Nephron (organoid): ENCODE results near the gene PLEKHA7.

Experiments
- H3K27ac Mint-ChIP-seq, 3 experiments: 2 replicates each; pipeline ENCODE4 v1.8.0; 2020; ENCODE audit warnings: mixed read lengths in 3 of 3, mild to moderate bottlenecking in 2 of 3, moderate library complexity in 1 of 3
- H3K27me3 Mint-ChIP-seq: 2 replicates; pipeline ENCODE4 v1.8.0; 2021; ENCODE audit warnings: low read depth, mild to moderate bottlenecking, moderate library complexity, mixed read lengths
- H3K36me3 Mint-ChIP-seq: 2 replicates; pipeline ENCODE4 v1.8.0; 2020; ENCODE audit warnings: low read depth, mixed read lengths
- H3K4me1 Mint-ChIP-seq: 2 replicates; pipeline ENCODE4 v1.8.0; 2020; ENCODE audit warnings: mixed read lengths
- H3K4me3 Mint-ChIP-seq, 3 experiments: 2 replicates each; pipeline ENCODE4 v1.8.0; 2020; ENCODE audit warnings: mild to moderate bottlenecking in 3 of 3, mixed read lengths in 3 of 3, moderate library complexity in 2 of 3
- H3K9me3 Mint-ChIP-seq: 2 replicates; pipeline ENCODE4 v1.8.0; 2020; ENCODE audit warnings: mixed read lengths
- TF ChIP-seq, protein P1 (sequence below), 3 experiments: fragments of 200-600 bp; sonication (generic); IDR thresholded peaks; one replicate each; pipeline ENCODE4 v1.5.0; 2021; ENCODE audit warnings: antibody characterized with exemption in 3 of 3; ENCODE audit not compliant: unreplicated experiment in 3 of 3

PLEKHA7 gene

DNA sequence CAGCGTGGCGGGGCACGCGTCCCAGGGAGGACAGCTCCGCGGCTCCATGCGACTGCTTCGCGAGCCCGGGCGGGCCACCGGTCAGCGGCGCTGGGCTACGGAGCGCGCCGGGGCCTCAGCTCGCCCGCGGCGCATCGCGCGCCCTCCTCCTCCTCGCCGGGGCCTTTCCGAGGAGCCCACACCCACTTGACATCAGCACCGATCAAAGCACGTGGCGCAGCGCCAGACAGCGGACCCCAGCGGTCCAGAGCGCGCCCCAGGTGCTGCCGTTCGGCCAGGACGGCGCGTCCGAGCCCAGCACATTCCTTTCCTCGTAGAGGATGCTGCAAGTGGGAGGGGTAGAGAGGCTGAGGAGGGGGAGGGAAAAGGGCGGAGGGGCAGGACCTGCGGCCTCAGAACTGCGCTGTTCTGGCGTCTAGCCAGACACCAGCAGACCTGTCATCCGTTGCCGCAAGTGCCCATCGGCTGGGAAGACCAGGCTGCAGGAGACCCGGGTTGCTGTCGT is 88.6 kb downstream of the PLEKHA7 start:
- TF ChIP-seq, protein P1, sequence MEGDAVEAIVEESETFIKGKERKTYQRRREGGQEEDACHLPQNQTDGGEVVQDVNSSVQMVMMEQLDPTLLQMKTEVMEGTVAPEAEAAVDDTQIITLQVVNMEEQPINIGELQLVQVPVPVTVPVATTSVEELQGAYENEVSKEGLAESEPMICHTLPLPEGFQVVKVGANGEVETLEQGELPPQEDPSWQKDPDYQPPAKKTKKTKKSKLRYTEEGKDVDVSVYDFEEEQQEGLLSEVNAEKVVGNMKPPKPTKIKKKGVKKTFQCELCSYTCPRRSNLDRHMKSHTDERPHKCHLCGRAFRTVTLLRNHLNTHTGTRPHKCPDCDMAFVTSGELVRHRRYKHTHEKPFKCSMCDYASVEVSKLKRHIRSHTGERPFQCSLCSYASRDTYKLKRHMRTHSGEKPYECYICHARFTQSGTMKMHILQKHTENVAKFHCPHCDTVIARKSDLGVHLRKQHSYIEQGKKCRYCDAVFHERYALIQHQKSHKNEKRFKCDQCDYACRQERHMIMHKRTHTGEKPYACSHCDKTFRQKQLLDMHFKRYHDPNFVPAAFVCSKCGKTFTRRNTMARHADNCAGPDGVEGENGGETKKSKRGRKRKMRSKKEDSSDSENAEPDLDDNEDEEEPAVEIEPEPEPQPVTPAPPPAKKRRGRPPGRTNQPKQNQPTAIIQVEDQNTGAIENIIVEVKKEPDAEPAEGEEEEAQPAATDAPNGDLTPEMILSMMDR (IDR thresholded peaks at IDR 0.05; ENCODE audit: unreplicated experiment in 3 of 3): no peak
- no peaks in the 10 kb centered on the region for H3K9me3 Mint-ChIP-seq
- H3K4me1 Mint-ChIP-seq: peaks cover 10% of the 10 kb centered on the region
- H3K27me3 Mint-ChIP-seq: peaks cover 88% of the 10 kb centered on the region
- H3K36me3 Mint-ChIP-seq: no peaks in the 10 kb centered on the region
- peak overlapping the region; percentile 78 to 84 (median 80) for H3K4me3 Mint-ChIP-seq
- H3K27ac Mint-ChIP-seq: peak overlapping the region in 1 of 3 experiments; percentile 42

DNA sequence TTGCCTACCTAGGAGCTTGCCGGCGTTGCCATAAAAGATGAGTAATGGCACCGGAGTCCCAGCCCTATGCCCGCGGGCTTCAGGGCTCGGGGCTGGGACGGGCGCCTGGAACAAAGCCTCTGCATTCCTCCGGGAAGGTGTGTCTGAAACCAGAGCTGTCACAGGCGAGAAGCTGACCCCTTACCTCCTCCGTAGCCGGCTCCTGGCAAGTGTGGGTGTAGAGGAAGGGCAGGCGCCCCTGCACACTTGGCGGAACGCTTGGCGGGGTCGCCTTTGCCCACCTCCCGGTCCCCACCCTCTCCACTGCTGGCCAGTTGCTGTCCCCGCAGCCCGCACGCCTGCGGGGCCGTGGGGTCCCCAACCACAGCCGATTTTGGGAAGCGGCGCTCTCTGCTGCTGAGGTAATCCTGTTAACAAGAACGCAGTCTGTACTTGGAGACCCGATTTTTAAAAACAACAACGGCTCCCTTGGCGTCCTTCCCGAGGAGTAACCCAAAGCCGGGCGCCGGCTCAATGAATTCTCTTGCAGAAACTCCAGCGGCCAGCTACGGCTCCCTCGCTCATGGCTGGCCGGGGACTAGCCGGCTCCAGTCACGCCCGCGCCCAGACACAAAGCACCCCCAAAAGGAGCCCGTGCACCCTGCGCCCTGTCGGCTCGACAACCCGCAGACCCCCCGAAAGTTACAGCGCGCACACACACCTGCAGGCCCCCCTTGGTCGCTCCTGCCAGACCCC is 89.2 kb downstream of the PLEKHA7 start:
- TF ChIP-seq, protein P1 (IDR thresholded peaks at IDR 0.05; ENCODE audit: unreplicated experiment in 3 of 3): no peak
- peaks cover 10% of the 10 kb centered on the region for H3K4me1 Mint-ChIP-seq
- H3K36me3 Mint-ChIP-seq: no peaks in the 10 kb centered on the region
- no peaks in the 10 kb centered on the region for H3K9me3 Mint-ChIP-seq
- peak overlapping the region; percentile 80 to 84 (median 84) for H3K4me3 Mint-ChIP-seq
- H3K27me3 Mint-ChIP-seq: peaks cover 93% of the 10 kb centered on the region
- H3K27ac Mint-ChIP-seq: peak overlapping the region; percentile 16 to 59 (median 55)

DNA sequence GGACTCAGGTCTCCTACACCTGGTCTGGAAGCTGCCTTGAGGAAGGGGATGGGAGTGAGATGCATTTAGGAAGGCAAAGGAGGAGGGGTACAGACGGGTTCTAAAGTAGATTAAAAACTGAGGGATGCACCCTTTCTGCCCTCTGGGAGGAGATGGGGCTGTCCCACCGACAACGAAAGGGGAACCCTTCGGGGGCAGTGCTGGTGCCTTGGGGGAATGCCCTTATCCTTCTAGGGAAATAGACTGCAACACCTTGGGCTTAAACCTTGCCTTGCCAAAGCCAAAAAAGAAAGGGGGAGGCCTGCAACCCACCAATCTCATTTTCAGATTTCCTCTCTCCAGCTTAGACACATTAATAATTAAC is 89.8 kb downstream of the PLEKHA7 start:
- H3K27me3 Mint-ChIP-seq: peaks cover 95% of the 10 kb centered on the region
- peak overlapping the region; percentile 80 to 84 (median 84) for H3K4me3 Mint-ChIP-seq
- TF ChIP-seq, protein P1 (IDR thresholded peaks at IDR 0.05; ENCODE audit: unreplicated experiment in 3 of 3): no peak
- H3K4me1 Mint-ChIP-seq: peaks cover 10% of the 10 kb centered on the region
- no peaks in the 10 kb centered on the region for H3K36me3 Mint-ChIP-seq
- peak overlapping the region; percentile 13 to 55 (median 16) for H3K27ac Mint-ChIP-seq
- H3K9me3 Mint-ChIP-seq: no peaks in the 10 kb centered on the region

DNA sequence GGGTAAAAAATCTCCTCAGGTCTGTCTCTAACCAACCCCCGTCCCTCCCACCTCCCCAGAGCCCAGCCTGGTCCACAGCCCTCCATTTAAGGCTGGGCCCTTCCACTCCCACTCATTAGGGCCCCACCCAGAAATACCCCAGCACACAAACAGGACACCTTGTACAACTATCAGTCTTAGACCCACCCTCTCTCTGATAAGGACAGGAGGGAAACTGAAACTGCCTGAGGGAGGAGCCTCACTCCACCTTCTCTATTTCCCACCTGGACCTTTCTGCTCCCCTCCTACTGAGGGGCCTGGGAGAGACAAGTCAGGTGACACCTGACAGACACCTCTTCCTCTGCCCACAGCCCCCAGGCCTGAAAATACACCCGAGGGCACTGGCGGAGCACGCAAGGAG is 90.2 kb downstream of the PLEKHA7 start:
- peaks cover 94% of the 10 kb centered on the region for H3K27me3 Mint-ChIP-seq
- TF ChIP-seq, protein P1 (IDR thresholded peaks at IDR 0.05; ENCODE audit: unreplicated experiment in 3 of 3): no peak
- peak overlapping the region; percentile 16 to 55 (median 39) for H3K27ac Mint-ChIP-seq
- H3K9me3 Mint-ChIP-seq: no peaks in the 10 kb centered on the region
- peaks cover 10% of the 10 kb centered on the region for H3K4me1 Mint-ChIP-seq
- peak overlapping the region; percentile 80 to 84 (median 84) for H3K4me3 Mint-ChIP-seq
- H3K36me3 Mint-ChIP-seq: no peaks in the 10 kb centered on the region

DNA sequence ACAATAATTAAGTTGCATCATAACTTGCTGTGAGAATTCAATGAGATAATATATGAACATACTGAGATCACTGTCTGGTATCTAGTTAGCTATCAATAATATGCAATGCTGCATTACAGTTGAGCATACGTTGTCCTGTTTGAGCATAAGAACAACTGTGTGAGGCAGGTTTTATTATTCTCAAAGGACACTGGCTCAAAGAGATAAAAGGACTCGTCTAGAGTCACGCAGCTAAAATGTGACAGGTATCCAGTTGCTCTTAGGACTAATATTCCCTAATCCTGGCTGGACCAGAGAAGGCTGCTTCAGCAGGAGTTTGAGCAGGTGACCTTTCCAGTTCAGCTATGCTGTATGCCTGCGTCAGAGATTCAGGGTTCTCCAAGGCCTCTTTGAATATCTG is 92.5 kb downstream of the PLEKHA7 start:
- H3K9me3 Mint-ChIP-seq: peaks cover 7% of the 10 kb centered on the region
- TF ChIP-seq, protein P1 (IDR thresholded peaks at IDR 0.05; ENCODE audit: unreplicated experiment in 3 of 3): no peak
- peaks cover 7% of the 10 kb centered on the region for H3K36me3 Mint-ChIP-seq
- H3K27me3 Mint-ChIP-seq: peaks cover 79% of the 10 kb centered on the region
- peaks cover 10% of the 10 kb centered on the region for H3K4me1 Mint-ChIP-seq
- no peak overlapping the region for H3K27ac Mint-ChIP-seq
- no peak overlapping the region for H3K4me3 Mint-ChIP-seq

DNA sequence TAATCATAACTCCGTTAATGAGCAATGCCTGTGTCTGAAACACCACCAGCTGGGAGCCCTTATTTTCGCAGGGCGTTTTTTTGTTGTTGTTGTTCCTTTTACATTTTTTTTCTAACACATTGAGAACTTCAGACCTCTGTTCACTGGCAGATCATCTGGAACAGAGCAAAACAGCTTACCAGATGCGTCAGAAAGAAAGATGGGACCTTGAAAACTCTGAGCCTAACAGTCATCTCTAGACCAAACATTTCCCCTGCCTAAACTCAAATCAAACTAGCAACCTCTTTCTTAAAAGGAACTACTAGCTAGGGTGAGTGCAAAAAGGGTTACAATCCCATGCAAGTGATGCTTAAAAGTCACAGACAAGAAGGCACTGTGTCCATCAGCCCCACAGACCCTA is 93.2 kb downstream of the PLEKHA7 start:
- peaks cover 7% of the 10 kb centered on the region for H3K36me3 Mint-ChIP-seq
- peaks cover 6% of the 10 kb centered on the region for H3K4me1 Mint-ChIP-seq
- H3K27ac Mint-ChIP-seq: no peak overlapping the region
- H3K9me3 Mint-ChIP-seq: peaks cover 9% of the 10 kb centered on the region
- H3K4me3 Mint-ChIP-seq: no peak overlapping the region
- H3K27me3 Mint-ChIP-seq: peaks cover 73% of the 10 kb centered on the region
- TF ChIP-seq, protein P1 (IDR thresholded peaks at IDR 0.05; ENCODE audit: unreplicated experiment in 3 of 3): no peak
